ENCODE data around the gene TACC2.
A peak's percentile ranks its signal among the peaks of the same experiment; 100 is the strongest.

TACC2 gene

DNA sequence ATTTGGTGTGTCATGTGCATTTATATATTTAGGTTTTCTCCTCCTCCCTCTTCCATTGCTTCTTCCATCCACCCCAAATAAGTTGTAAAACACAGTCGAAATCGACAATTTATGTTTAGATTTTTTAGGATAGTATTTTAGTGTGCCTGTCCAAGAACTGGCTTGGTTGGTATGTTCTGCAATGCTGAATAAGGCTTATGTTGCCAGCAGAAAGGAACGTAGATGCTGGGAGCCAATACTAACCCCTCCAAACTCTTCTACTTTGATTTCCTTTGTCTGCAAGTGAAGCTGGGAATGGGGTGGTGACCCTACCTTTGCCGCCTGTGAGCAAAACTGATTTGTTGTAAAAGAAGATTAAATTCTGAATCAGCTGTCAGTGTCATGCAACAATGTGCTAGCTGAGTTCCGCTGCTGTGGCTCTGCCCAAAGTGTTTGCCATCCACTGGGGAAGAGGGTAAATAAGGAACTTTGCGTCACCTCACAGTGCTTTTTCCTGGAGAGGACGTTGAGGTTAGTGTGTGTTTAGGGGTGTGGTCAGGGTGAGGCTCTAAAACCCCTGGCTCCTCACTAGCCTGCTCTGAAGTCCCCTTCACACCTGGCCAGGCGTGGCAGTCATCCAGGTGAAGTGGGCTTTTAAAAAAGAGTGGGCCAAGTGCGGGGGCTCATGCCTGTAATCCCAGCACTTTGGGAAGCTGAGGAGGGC is 44.4 kb downstream of the TACC2 start:
- no peak for FAIRE-seq

- no peak for FAIRE-seq
Measured at GRCh38 chr10:122034149-122034756, 45.3 kb downstream of the TACC2 start.

DNA sequence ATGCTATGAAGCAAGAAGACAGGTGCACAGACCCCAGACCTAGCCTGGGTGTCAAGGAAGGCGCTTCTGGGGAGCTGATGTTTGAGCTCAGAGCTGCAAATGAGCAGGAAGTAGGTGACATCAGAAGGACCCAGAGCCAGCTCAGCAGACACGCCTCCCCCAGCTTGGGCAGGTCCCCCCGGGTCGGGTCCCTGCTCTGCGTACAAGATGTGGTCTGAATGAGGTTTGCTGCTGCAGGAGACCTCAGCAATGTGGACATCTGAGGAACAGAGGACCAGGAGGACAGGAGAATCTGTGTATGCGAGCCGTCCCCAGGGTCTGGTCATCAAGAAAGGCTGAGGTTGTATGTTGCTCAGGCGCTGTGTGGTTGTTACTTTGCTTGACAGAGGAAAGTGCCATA is 51.8 kb downstream of the TACC2 start:
- FAIRE-seq = no peak

- FAIRE-seq = no peak
Measured at GRCh38 chr10:122042836-122043235, 53.9 kb downstream of the TACC2 start.

- FAIRE-seq = no peak
Measured at GRCh38 chr10:122044045-122044661, 55.2 kb downstream of the TACC2 start.

DNA sequence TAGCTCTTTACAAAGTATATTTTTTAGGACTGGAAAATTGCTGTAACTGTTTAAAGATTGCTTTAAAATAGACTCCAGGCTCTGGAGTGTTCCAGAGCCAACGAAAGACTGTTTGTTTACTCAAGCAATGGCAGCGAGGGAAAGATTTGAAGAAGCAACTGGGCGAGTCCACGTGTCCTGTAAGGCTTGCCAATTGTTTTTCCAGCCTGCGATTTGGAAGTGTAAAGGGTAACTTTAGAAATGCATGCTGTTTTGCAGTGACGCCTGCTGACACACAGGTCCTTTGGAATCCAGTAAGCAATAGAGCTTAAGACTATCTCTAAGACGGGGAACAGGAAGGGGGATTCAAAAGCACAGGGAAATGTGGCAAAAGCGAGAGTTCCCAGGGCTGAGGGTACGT is 55.8 kb downstream of the TACC2 start:
- FAIRE-seq = no peak

DNA sequence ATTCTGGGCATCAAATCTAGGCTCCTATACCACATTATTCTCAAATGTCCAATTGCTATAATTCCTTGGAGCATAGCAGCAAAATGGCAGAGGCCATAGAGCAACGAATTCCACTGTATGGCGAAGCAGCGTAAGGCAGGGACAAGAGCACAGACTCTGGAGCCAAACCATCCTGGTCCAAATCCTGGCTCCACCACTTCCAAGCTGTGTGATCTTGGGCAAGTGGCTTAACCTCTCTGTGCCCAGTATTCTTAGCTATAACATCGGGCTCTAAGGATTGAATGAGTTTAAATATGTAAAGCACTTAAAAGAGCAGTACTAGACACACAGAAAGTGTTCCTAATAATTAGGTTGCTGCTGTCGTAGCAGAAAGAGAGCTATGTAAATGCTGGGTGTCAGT is 56.2 kb downstream of the TACC2 start:
- no peak for FAIRE-seq

- no peak for FAIRE-seq
Measured at GRCh38 chr10:122047560-122047959, 58.6 kb downstream of the TACC2 start.

DNA sequence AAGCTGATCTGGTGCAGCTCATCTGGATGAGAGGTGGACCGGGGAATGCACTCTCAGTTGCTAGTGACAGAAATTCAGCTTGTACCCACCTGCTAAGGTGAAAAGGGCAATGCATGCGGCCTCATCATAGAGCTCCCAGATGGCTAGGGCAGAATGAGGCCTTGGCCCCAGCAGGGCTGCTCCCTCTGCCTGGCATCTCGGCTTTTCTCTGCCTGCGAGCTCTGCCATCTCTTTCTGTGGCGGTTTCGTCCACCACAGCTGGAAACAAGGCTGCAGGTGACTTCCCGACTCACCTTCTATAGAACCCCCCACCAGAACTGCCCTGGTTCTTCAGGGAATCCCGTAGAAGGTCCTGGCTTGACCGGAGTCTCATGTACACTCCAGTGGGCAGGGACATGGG is 60.1 kb downstream of the TACC2 start:
- FAIRE-seq = no peak

DNA sequence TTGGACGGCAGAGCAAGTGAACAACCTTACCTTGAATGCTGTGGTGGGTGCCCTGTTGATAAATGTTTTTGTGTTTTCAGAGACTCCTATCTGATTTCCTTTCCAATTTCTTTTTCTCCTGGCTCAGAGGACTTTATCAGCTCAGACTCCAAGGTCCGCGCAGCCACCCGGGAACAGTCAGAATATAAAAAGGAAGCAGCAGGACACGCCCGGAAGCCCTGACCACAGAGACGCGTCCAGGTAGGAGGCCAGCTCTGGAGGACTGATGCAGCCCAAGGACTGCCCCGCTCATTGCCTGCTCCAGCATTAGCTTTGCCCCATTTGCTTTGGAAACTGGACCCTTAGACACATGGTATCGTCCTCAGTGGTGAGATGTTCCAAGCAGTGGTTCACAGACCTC is 61.3 kb downstream of the TACC2 start:
- FAIRE-seq = no peak

DNA sequence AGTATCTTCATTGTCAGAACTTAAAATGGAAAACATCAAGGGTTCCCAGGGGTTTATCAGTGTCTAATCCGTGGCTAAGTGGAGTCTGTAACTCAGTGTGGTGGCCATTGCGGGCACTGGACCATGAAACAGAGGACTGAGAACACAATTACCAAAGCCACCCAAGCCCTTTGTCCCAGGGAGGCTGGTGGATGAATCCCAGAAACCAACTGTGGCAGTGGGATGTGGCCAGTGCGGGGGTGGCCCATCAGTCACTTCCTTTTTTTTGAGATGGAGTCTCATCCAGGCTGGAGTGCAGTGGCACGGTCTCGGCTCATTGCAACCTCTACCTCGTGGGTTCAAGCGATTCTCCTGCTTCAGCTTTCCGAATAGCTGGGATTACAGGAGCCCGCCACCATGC is 61.8 kb downstream of the TACC2 start:
- FAIRE-seq = no peak

DNA sequence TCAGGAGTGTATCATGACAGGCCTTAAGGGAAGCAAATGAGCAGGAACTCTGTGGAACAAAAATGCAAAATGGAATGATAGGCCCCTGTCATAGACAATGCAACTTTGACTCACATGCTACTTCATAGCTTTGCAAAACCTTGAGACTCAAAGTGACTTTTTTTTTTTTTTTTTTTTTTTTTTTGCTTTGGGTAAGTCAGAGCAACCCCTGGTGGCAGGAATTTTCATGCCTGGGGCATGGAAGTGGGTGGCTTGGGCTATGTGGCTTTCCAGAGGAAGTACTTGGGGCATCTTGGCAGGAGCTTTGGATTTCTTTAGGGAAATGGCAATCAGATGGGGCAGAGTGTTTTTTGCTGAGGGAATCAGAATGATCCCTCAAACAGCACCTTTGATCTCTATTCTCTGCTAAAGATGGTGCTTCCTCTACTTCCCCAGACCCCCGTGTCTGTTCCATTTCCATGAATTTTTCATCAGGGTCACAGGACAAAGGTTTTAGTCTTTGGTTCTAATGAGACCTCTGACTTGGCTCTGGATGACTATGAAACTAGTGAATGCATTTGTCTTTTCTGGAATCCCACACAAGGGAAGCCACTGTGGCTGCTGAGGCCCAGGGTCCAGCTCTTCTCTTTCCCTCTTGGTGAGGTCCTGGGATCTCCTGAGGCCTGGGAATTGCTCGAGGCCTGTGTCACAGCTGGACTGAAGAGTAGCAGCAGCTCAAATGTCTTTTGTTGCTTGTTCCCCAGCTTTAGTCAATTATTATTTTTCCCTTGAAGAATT is 62.8 kb downstream of the TACC2 start:
- FAIRE-seq = peak; percentile 39

- FAIRE-seq = no peak
Measured at GRCh38 chr10:122052701-122053100, 63.7 kb downstream of the TACC2 start.

GRCh38 chr10:122053314-122053713 is 64.4 kb downstream of the TACC2 start:
- no peak for FAIRE-seq

DNA sequence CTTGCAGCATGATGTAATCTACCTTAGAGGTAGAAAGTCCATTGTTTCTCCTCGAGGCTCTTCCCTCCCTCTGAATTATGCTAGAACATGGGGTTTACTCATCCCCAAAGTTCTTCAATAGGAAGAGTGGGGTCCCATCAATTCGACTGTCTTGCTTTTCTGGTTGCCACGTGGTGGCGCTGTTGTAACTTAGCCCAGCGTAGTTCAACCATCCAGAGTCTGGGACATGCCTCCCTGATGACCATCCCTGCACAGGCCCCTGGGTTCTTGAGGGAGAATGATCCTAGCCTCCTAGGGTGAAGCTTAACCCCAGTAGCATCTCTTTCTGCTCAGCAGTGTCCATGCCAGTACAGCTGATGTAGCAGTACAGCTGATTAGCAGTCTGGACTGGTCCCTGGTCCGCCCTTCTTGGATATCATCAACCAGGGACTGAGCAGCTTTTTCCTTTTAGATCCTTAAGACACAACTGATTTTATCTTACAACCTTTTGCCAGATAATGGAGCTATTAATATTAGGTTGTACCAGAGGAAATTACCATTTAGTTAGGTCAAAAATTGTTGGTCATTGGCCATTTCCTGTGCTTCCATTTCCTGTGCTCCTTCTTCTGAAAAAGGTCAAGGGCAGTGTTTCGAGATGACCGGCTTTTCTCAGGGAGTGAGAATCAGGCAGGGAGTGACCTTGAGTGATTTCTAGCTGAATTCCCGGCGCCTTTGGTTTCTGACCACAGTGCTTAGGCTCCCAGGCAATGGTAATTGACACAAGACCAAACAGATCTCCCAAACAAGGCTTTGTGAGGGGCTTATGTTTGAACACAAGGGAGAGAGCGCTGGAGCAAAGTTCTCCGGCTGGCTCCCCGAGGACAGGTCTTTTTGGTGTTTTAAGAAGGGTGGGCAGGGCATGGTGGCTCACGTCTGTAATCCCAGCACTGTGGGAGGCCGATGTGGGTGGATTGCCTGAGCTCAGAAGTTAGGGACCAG is 65.4 kb downstream of the TACC2 start:
- no peak for FAIRE-seq

DNA sequence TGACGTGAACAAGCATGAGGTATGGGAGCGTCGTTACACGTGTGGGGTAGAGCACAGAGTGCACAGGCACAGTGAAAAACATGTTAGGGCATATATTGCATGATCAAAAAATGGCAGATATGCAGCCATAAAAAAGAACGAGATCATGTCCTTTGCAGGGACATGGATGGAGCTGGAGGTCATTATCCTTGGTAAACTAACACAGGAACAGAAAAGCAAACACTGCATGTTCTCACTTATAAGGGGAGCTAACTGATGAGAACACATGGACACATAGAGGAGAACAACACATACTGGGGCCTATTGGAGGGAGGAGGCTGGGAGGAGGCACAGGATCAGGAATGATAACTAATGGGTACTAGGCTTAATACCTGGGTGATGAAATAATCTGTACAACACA is 66.3 kb downstream of the TACC2 start:
- no peak for FAIRE-seq

GRCh38 chr10:122056431-122057094 is 67.6 kb downstream of the TACC2 start:
- no peak for FAIRE-seq

DNA sequence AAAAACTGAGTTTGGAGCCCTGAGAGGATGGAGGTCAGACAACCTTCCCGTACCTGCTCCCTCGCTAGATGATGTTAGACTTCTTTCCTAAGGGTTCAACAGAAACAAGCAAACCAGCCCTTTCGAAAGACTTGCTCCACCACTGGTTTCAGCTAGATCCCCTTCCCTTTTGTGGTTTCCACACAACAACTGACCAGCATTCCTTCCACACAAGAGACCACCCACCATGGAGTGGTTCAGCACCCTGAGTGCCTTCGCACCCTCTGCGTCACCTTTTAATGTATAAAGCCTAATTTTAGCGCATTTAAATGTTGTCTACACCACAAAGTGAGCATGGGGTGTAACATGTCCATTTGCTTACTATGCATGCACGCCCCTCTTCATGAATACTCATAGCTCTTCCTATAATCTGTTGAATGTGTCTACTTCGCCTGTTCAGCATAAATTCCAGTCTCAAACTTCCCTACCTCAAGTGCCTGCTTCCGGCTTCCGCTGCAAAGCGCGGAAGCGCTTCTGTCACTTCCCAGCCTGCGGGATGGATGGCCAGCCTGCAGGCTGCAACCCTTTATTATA is 69.0 kb downstream of the TACC2 start:
- no peak for FAIRE-seq

GRCh38 chr10:122060250-122060649 is 71.3 kb downstream of the TACC2 start:
- no peak for FAIRE-seq

DNA sequence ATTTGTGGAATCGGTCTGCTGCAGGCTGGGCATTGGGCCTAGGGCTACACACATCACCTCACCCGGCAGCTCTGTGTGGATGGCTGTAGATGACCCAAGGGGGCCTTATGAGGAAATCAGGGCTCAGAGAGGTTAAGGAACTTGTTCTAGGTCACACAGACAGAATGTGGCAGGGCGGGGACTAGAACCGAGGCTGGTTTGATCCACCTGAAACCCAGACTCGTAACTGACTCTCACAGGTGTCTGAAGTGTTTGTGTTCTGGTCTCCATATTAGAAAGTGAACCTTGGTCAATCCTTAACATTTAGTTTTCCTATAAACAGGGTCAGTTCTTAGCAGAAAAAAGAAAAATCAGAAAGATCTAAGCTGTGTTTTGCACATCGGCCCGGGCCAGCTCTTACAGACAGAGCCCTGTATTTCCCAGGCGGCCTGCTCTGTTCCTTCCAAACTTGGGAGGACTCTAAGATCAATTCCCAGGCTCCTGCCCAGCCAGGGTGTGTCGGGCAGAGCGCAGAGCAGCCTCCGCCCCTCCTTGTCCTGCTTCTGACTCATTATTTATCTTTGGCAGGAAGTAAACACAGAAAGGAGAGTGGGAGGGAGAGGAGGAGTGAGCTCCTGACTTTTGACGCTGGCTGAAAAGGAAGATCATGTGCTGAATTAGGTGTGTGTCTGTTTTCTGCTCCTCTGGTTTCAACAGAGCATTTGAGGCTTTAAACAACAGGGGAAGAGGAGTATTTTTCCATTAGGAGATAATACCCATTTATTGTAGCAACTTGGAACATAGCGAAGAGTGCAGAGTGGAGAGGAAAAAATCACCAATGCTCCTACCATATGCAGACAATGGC is 74.1 kb downstream of the TACC2 start:
- no peak for FAIRE-seq
